GM18502 (cell line): ENCODE measurements around the gene RPS21.

Experiments used
- ATAC-seq: cut with Tn5 transposase; IDR thresholded peaks from one replicate; pipeline ENCODE4 v1.9.1; 2021; ENCODE audit warnings: mild to moderate bottlenecking; ENCODE audit not compliant: unreplicated experiment, poor library complexity

Gene RPS21

GRCh38 chr20:62392621-62393334 is 5.9 kb downstream of the RPS21 start:
- ATAC-seq, result no peak

GRCh38 chr20:62393335-62393665 is 6.4 kb downstream of the RPS21 start:
- no peak for ATAC-seq

- ATAC-seq, result no peak
Observed at GRCh38 chr20:62393830-62394229, 6.9 kb downstream of the RPS21 start.

- ATAC-seq, result no peak
Observed at GRCh38 chr20:62394248-62395245, 7.6 kb downstream of the RPS21 start.

GRCh38 chr20:62395311-62396242 is 8.7 kb downstream of the RPS21 start:
- no peak for ATAC-seq

- ATAC-seq, result no peak
Observed at GRCh38 chr20:62396367-62397239, 9.7 kb downstream of the RPS21 start.

GRCh38 chr20:62398120-62398821 is 11.4 kb downstream of the RPS21 start:
- no peak for ATAC-seq

- no peak for ATAC-seq
Observed at GRCh38 chr20:62400021-62400420, 13.1 kb downstream of the RPS21 start.

GRCh38 chr20:62400541-62400940 is 13.6 kb downstream of the RPS21 start:
- ATAC-seq, result no peak

GRCh38 chr20:62401331-62401779 is 14.5 kb downstream of the RPS21 start:
- ATAC-seq, result no peak

- ATAC-seq, result no peak
Observed at GRCh38 chr20:62402456-62403150, 15.7 kb downstream of the RPS21 start.

- ATAC-seq, result no peak
Observed at GRCh38 chr20:62403331-62403730, 16.4 kb downstream of the RPS21 start.

GRCh38 chr20:62404112-62404665 is 17.3 kb downstream of the RPS21 start:
- no peak for ATAC-seq

GRCh38 chr20:62404761-62405107 is 17.8 kb downstream of the RPS21 start:
- ATAC-seq, result no peak

- ATAC-seq, result no peak
Observed at GRCh38 chr20:62405108-62405980, 18.4 kb downstream of the RPS21 start.

- ATAC-seq, result no peak
Observed at GRCh38 chr20:62405981-62406513, 19.1 kb downstream of the RPS21 start.
